Kasumi-1 (cell line): ENCODE measurements around the gene PCDH17.

Source experiments
- DNase-seq, 2 experiments: peaks; one replicate each; lab custom pipeline; 2025; lab: John Stamatoyannopoulos, UW

PCDH17 gene

DNA sequence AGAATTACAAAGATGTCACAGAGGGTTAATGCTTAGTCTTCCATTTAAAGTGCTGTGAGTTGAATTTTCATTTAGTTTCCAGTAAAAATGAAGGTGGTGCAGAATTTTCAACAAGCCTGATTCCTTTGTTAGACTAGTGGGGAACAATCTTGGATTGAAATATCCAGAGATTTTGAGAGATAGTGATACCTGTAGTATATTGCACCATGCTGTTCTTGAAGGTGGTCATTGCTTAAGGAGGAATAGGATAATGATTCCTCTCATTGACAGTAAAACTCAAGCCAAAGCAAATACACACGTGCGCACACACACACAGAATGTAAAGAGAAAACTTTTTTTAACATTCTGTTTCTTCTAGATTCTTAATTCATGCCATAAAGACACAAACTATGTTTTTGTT is 5.3 kb downstream of the PCDH17 start:
- no peak for DNase-seq

DNA sequence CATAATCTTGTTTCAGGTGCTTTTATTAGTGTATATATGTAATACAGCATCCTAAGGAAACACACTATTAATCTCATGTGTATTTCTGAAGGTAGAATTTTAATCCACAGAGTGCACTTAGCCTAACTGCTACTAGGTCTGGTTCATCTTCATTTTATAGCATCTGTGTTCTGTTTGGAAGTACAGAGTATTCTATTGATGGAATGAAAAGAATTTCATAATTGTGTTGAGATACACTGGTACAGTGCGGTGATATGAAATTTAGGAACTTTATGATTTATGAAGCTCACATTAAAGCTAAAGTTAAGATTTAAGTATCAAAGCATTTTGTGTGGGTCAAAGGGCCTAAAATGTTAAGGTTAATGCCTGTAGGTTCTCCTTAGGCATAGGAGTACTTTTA is 6.0 kb downstream of the PCDH17 start:
- no peak for DNase-seq

DNA sequence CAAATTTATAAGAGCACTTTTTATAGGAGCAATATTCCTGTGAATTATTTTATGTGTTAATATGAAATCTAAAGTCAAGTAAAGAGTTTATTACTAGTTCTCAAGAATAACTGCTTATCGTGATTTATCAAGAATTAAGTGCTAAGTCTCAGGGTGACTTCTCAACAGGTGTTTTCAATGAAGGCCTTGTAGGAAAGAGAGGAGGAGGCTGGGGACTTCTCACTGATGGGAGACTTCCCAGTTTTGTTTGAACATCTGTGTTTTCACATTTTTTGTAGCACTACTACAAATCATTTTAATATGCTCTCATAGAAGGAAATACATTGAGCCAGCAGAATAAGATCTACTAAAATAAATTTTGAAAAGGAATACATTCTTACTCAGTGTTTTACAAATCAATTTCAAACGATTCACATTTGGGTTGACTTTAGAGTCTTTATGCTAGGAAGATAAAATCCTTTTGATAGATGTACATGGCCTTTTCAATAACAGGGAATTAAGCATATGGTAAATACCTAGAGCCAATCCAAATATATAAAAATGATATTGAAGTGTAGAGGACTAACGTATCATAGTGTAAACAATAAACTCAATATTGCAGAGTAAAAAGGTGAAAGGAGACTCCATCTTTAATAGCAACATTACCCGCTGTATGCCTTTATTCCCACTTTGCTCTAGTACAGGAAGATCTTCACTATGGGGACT is 6.8 kb downstream of the PCDH17 start:
- no peak for DNase-seq

DNA sequence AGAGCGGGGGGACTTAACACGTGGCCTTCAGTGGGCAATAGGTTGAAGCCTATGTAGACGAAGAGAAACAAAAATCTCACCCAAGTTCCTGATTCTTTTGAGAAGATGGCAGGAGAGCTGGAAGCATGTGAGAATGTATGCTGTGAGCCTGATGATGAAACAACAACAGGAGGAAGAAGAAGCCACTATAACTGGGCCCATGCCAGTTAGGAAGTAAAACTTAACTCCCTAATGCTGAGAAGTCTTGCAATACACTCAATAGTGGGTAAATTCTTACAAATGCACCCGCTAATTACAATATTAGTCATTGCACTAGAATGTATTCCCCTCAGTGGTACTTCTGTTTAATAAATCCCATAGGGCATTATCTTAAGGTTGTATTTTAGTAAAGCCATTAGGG is 9.1 kb downstream of the PCDH17 start:
- DNase-seq: peak; percentile 69 to 73

DNA sequence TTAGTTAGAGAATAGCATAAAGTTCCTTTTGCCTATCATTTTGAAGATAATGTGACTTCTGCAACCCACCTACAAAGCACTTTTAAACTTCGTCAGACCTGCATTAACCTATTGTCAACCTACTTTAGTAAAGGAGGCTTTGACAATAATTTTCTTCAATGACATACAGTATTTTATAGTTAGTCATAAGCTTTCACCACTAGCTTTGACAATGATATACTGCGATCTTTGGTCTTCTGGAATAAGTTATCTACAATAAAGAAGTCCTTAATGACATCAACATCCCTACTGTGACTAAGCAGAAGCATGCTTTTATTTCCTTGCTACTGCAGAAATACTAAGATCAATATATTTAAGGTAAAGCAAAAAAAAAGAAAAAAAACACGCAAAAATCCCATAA is 9.5 kb downstream of the PCDH17 start:
- DNase-seq: no peak

DNA sequence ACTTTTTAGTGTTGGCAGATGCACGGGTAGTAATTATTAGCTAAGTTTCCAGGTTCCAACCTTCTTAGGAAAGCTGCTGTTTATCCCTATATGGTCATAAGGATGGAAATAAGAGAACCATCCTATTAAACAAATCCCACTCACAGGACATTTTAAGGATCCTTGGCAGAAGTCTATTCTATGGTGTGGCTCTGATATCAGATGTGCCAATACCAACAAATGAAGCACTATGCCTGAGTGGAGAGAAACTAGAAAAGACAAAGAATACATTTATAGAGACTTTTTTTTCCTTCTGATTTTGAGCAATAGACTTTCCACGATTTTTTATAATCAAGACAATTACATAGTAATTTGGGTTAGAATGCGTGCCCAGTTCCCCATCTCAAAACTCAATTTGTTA is 12.6 kb downstream of the PCDH17 start:
- no peak for DNase-seq

DNA sequence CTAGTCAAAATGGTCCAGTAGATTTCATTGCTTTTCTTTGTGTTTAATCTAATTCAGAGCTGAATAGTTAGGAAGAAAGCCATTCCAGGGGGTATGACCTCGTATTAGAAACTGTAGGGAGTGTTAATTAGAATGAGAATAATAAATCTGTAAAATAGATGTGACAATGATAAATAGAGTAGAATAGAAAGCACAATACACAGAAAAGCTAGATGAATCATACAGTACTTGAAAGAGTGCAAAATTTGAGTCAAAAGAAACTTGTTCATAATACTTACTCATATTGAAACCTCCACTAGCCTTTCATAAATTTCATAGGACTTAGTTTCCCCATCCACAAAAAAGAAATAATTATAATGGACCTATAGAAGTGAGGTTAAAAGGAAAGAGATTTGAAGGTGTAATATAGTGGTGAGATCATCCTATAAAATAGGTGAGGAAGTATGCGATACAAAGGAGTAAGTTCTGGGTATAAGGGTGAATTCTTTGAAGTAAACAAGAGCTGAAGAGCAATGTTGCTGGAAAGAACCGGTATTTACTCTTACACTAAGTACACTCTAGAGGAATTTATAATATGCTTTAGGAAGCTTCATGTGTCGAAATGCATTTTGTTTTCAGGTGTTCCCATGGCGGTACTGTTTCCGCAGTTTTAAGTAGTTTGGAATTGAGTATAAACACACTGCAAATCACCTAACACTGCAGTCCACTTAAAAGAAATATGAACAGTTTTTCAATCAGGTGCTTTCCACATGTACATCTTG is 21.9 kb downstream of the PCDH17 start:
- no peak for DNase-seq

DNA sequence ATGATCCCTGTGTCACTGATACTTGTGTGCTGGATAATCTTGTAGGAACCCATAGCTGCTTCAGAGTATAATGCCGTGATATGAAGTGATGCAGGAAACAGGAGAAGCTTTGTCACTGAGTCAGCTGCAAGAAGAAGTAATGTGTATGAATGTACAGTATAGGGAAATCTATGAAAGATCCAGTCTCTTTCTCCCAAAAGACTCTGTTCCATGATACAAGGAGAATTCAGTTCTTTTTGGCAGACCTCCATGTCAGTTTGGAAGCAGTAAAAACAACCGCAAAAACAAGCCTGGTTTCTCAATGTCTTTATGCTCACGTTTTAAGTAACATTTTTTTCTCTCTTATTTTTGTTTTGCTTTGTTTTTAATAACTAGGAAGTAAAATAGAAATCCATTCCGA is 33.9 kb downstream of the PCDH17 start:
- no peak for DNase-seq

DNA sequence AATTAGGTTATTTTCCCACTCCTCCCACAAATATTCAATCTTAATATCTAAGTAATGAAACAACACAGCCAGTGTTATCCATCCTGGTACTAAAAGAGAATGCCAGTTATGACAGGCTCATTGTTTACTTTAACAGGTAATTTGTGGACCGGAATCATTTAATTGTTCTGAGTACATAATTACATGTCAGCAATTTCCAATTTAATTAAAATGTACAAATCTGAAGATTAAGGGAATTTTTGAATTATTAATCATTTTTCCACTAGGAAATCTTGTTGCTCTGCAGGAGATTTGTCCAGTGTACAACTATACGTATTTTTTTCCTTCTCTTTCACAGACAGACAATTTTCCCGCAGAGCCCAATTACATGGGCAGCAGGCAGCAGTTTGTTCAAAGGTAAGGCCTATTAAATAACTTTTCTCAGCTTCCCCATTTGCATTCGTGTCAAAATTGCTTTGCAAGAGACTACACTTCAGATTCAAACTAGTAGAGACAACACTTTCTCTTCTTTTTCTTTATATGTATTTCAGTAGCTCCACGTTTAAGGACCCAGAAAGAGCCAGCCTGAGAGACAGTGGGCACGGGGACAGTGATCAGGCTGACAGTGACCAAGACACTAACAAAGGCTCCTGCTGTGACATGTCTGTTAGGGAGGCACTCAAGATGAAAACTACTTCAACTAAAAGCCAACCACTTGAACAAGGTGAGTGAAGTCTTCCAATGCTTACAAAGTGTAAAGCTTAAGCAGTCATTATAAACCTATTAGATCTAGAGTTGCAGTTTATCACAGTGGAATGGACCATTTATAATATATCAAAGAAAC is 34.8 kb downstream of the PCDH17 start:
- DNase-seq: no peak

DNA sequence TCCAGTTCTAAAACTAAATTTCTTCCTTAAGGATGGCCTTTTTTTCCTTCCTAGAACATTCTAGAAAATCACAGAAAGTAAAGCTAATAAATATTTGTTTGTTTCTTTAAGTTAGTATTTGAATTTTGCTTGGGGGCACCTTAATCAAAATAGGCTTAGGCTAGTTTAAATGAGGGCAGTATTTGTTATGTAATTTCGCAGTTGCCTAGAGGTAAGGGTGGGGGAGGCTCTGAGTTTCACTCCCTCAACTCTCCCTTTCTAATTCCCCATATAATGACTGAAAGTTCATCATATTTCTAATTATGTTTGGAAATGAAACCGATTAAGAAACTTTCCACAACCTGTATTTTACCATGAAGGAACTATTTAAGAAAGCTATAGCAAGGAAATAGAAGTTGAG is 40.6 kb downstream of the PCDH17 start:
- DNase-seq: no peak

DNA sequence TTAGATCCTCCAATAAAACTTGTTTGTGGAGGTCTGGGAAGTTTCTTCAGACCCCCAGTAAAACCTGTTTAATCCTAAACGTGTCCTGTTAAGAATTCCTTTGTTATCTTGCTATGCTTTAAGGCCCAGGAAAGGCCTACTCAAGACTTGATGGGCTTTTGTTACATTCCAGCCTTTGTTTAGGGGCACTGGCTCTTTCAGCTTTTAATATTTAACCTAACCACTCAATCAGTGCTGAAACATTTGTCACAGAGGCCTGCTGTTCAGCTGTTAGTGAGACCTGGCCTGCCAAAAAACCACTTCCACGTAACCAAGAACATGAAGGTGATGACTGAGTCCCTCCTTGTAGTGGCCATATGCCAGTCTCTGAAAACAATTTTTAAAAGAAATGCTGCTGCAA is 41.7 kb downstream of the PCDH17 start:
- DNase-seq: no peak

DNA sequence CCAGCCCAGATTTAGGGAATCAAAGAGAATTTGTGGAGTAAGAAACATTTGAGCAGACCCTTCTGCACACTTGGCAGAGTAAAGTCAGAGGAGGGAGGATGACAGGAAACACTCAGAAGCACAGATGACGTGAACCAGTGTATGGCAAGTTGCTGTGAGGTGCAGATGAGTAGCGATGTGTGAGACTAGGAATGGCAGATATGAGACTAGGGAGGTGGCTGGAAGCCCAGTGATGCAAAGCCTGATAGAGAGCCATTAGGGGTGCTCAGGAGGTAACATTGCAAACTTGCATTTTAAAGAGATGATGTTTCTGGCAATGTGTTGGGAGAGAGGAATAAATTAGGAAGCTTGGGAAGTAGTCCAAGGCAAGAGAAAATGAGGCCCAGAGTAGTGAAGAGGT is 44.0 kb downstream of the PCDH17 start:
- DNase-seq: no peak

DNA sequence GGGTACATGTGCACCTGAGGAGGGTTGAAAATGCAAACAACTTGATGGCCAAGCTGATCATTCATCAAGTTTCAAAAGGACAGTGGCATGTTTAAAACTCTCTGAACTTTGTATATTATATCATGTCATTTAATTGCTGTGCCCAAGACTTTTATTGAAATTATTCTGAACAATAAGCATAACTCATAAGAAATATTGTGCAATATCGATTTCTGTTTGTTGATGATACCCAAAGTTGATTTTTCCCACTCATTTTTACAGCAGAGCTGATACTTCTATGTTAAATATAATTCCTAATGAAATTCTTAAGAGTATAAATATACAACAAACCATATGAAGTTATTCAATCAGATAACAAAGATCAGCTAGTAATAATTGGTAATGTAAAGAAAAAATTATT is 49.1 kb downstream of the PCDH17 start:
- DNase-seq: no peak

DNA sequence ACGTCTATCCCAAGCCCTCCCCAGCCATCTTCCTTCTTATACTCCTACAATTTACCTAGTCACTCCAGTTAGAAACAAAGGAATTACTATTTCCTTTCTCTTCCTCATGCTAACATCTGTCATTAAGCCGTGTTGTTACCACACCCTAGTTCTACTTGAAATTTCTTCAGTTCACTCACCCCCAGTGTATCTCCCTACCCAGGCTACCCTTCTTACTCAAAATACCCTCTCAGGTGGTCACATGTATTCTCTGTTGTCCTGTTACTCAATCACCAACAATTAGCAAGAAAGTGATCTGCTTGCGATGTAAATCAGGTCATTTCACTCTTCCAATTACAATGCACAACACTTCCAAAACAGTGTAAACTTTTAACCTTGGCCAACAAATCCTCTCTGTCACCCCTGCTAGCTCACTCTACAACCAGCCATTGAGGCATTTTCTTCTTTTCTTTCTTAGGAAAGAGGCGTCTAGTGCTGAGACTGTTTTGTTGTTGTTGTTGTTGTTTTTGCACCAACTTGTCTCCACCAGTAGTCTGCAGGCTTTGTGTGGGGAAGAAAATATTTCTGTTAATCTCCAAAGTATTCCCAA is 50.7 kb downstream of the PCDH17 start:
- DNase-seq: no peak

DNA sequence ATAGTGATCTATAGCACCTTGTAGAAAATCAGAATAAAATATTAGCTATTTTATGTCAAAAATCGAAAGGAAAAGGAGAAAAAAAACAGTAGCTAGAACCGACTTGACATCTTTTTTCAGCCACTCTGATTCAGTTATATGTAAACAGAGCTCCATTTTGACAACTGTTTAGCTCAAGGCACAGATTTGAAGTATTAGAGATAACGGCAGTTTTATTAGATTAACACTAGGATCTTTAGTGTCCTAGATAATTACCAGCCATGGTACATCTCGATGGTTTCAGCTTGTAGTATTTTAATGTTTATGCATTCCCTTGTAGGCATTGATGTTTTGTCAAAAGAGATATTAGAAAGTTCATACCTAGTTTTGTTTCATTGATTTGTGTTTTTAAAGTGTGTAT is 67.3 kb downstream of the PCDH17 start:
- DNase-seq: no peak

DNA sequence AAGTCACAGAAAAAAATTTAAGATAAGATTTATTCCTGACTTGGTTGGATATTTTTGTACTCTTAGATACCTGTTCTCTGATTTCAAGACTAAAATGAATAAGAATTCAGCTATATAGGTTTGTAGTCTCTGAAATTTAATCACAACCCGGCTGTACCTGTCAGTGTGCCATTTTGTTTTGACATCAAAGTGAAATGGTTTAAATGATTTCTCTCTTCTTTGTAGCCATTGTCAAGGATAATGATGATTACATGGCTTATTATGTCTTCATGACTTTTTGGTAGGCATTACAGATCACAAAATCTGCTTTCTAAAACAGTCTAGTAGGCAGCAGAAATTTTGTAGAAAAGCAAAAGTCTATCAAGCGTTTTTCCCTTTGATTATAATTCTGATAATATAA is 72.5 kb downstream of the PCDH17 start:
- no peak for DNase-seq

DNA sequence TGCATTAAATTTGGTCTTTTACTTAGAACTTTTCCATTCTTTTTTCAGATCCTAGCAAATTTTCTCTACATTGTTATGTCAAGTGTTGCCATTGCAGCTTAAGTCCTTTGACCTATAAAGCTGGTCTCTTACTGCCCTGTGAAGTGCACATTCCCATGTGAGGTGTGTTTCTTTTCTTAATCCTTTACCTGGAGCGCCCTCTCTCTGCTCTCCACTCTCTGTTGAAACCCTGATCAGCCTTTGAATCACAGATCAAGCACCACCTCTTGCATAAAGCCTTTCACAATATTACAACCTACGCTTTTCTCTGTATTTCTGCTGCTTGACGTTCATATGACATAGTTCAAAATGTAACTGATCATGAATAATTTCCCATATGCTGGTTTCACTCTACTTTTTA is 84.8 kb downstream of the PCDH17 start:
- no peak for DNase-seq

DNA sequence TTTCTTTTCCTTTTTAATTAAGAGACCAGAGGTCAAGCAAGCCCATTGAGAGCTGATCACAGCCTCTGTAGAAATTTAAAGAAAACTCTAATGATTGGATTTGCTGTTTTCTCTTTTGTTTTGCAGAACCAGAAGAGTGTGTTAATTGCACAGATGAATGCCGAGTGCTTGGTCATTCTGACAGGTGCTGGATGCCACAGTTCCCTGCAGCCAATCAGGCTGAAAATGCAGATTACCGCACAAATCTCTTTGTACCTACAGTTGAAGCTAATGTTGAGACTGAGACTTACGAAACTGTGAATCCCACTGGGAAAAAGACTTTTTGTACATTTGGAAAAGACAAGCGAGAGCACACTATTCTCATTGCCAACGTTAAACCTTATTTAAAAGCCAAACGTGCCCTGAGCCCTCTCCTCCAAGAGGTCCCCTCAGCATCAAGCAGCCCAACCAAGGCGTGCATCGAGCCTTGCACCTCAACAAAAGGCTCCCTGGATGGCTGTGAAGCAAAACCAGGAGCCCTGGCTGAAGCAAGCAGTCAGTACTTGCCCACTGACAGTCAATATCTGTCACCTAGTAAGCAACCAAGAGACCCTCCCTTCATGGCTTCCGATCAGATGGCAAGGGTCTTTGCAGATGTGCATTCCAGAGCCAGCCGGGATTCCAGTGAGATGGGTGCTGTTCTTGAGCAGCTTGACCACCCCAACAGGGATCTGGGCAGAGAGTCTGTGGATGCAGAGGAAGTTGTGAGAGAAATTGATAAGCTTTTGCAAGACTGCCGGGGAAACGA is 93.1 kb downstream of the PCDH17 start:
- no peak for DNase-seq

DNA sequence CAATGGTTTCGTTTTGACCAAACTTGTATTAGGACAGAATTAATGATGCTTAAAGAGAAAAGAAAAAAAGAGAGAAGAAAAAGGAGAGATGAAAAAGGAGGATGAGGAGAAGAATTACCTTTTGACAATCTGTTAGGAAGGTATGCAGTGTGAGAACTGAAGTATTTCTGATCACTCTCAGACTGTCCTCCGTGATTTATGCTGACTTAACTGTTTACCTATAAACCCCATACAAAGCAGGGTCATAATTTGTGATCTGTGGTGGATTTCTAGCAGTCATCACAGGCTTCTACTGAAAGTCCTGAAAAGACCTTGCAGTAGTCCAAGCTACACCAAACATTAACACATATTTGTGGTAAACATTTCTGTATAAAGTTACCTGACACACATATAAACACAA is 93.9 kb downstream of the PCDH17 start:
- no peak for DNase-seq

DNA sequence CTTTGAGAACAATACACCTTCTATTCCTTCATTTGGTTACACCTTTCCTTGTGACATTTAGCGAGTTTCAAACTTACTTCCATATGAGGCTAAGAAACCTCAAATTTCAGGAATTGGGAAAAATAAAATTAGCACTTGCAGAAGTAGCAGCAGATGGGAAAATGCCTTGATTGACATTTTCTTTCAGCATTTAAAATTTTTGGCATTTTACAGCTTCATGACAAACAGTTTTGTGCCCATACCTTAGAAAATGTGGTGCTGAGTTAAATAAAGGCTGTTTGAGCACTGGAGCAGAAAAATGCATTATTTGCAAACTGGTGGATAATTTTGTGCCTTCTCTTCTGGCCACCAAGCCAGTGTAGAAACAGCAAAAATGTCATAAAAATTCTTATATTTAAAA is 95.4 kb downstream of the PCDH17 start:
- no peak for DNase-seq

DNA sequence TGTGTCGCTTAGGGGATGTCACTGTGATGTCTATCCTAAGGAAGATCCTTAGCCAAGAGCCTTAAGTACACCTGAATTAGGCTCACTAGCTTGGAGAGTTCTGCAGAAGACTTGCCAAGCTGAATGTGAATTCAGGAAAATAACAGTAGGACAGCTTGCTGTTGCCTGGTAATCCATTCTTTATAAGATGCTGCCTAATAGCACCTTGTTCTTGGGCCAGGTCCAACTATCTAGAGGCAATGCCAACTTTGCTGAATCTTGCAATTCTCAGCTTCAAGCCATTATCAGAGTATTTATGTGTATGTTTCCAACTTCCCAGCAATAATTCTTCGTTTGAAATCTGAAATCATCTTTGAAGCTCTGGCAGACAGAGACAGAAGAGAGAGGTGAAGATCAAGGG is 102.8 kb downstream of the PCDH17 start:
- no peak for DNase-seq

DNA sequence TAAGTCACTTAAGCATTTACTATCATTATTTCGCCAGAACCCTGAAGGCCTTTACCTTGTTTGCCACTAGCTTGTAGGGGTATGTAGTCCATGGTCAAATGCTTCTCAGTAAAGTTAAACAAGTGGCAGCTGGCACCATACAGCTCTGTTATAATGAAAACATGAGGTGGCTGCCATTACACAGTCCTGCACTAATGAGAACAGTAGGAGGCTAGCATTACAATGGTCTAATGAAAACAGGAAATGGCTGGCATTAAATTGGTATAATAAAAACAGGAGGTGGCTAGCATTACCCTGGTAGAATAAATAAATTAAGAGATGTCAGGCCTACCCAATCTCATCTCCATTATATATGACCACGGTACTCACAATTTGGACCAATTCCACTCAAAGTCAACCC is 107.5 kb downstream of the PCDH17 start:
- no peak for DNase-seq
